ENCODE data around the gene KNCN. TPM values are rescaled to one million over a fixed set of nuclear protein-coding genes. Genes with fewer than 3 reads are reported as not detected.

Gene KNCN
- total RNA-seq, 1 donor from 2014 or later: not detected

GRCh38 chr1:46521414-46521813 lies 30.0 kb downstream of the KNCN start:
- H3K27ac Mint-ChIP-seq: no peak overlapping the region
- H3K4me1 Mint-ChIP-seq: peaks cover 58% of the 10 kb centered on the region
- no peak overlapping the region for H3K4me3 Mint-ChIP-seq

DNA sequence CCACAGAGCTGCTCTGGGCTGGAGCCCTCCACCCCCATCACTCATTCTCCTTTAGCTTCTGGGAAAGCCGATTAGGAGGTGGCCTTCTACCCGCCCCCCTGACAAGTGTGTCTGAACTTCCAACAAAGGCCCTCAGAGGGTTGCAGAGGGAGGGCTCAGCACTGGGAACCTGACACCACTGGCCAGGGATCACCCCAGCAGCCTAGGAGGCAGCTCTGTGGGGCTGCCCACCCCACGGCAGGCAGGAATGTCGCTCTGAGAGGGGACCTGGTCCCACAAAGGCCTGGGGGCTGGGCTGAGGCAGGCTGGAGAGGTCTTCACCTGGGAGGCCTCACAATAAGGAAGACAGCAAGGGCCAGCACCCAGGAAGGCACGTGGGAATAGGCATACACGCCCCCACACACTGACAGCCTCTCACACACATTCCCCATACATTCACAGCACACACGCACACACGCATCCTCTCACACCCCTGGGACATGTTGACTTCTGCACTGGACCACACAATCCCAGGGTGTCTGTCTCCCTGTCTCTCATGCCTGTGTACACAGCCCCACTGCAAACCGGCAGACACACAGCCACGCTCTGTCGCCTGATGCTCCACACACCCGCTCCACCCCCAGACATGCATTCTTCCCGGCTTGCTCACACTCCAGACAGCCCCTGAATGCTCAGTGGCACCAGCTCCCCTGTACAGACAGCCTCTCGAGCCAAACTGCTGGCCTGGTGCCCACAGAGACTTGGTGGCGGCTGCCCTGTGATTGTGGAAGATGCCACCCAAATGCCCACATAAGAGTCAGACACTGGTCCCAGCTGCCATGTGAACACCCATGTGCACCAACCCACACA lies 31.2 kb downstream of the KNCN start:
- DNase-seq (ENCODE audit: low spot score in 2 of 2, unreplicated experiment in 2 of 2): peak in 1 of 2 experiments; percentile 68
- H3K9me3 Mint-ChIP-seq: no peaks in the 10 kb centered on the region
- H3K4me1 Mint-ChIP-seq: peaks cover 54% of the 10 kb centered on the region
- H3K27me3 Mint-ChIP-seq (ENCODE audit: low read depth): peaks cover 52% of the 10 kb centered on the region
- TF ChIP-seq, protein P1, sequence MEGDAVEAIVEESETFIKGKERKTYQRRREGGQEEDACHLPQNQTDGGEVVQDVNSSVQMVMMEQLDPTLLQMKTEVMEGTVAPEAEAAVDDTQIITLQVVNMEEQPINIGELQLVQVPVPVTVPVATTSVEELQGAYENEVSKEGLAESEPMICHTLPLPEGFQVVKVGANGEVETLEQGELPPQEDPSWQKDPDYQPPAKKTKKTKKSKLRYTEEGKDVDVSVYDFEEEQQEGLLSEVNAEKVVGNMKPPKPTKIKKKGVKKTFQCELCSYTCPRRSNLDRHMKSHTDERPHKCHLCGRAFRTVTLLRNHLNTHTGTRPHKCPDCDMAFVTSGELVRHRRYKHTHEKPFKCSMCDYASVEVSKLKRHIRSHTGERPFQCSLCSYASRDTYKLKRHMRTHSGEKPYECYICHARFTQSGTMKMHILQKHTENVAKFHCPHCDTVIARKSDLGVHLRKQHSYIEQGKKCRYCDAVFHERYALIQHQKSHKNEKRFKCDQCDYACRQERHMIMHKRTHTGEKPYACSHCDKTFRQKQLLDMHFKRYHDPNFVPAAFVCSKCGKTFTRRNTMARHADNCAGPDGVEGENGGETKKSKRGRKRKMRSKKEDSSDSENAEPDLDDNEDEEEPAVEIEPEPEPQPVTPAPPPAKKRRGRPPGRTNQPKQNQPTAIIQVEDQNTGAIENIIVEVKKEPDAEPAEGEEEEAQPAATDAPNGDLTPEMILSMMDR (IDR thresholded peaks at IDR 0.05; ENCODE audit: unreplicated experiment): no peak
- H3K4me3 Mint-ChIP-seq: no peak overlapping the region
- peak overlapping the region; percentile 36 for H3K27ac Mint-ChIP-seq
- H3K36me3 Mint-ChIP-seq: no peaks in the 10 kb centered on the region

More at GRCh38 chr1:46521414-46521813, 30.0 kb downstream of the KNCN start:
- Mint-ChIP-seq H3K9me3 (no peaks in the 10 kb centered on the region), H3K36me3 (no peaks in the 10 kb centered on the region), H3K27me3 (ENCODE audit: low read depth) (peaks cover 54% of the 10 kb centered on the region)
- DNase-seq (ENCODE audit: low spot score in 2 of 2, unreplicated experiment in 2 of 2): no peak
- TF ChIP-seq, protein P1 (IDR thresholded peaks at IDR 0.05; ENCODE audit: unreplicated experiment): no peak

- H3K36me3 Mint-ChIP-seq: no peaks in the 10 kb centered on the region
- H3K4me3 Mint-ChIP-seq: no peak overlapping the region
- peaks cover 50% of the 10 kb centered on the region for H3K27me3 Mint-ChIP-seq (ENCODE audit: low read depth)
- DNase-seq (ENCODE audit: low spot score in 2 of 2, unreplicated experiment in 2 of 2): no peak
- H3K9me3 Mint-ChIP-seq: no peaks in the 10 kb centered on the region
- TF ChIP-seq, protein P1 (IDR thresholded peaks at IDR 0.05; ENCODE audit: unreplicated experiment): no peak
- no peak overlapping the region for H3K27ac Mint-ChIP-seq
- peaks cover 54% of the 10 kb centered on the region for H3K4me1 Mint-ChIP-seq
These were observed 32.2 kb downstream of the KNCN start for GRCh38 chr1:46519209-46519608.

GRCh38 chr1:46517932-46518498 lies 33.4 kb downstream of the KNCN start:
- peaks cover 53% of the 10 kb centered on the region for H3K4me1 Mint-ChIP-seq
- no peak for DNase-seq (ENCODE audit: low spot score in 2 of 2, unreplicated experiment in 2 of 2)
- TF ChIP-seq, protein P1 (IDR thresholded peaks at IDR 0.05; ENCODE audit: unreplicated experiment): no peak
- no peaks in the 10 kb centered on the region for H3K9me3 Mint-ChIP-seq
- peaks cover 46% of the 10 kb centered on the region for H3K27me3 Mint-ChIP-seq (ENCODE audit: low read depth)
- H3K4me3 Mint-ChIP-seq: no peak overlapping the region
- H3K36me3 Mint-ChIP-seq: no peaks in the 10 kb centered on the region
- no peak overlapping the region for H3K27ac Mint-ChIP-seq

GRCh38 chr1:46517010-46517600 lies 34.3 kb downstream of the KNCN start:
- Mint-ChIP-seq H3K4me1 (peaks cover 46% of the 10 kb centered on the region), H3K9me3 (no peaks in the 10 kb centered on the region), H3K36me3 (no peaks in the 10 kb centered on the region), H3K4me3 (peak overlapping the region; percentile 6), H3K27ac (no peak overlapping the region), H3K27me3 (ENCODE audit: low read depth) (peaks cover 49% of the 10 kb centered on the region)
- no peak for DNase-seq (ENCODE audit: low spot score in 2 of 2, unreplicated experiment in 2 of 2)
- TF ChIP-seq, protein P1 (IDR thresholded peaks at IDR 0.05; ENCODE audit: unreplicated experiment): no peak
